ENCODE data around the gene DTHD1.

The DTHD1 gene

GRCh38 chr4:36273276-36273675, 8.1 kb upstream of the DTHD1 start:
- no peak for DNase-seq

- no peak for DNase-seq
Observed at GRCh38 chr4:36274158-36274557, 7.3 kb upstream of the DTHD1 start.

- no peak for DNase-seq
Observed at GRCh38 chr4:36277533-36277932, 3.9 kb upstream of the DTHD1 start.

- DNase-seq = no peak
Observed at GRCh38 chr4:36278789-36279188, 2.6 kb upstream of the DTHD1 start.

GRCh38 chr4:36280555-36280954, 861 bp upstream of the DTHD1 start:
- no peak for DNase-seq

GRCh38 chr4:36282503-36283030, 1.2 kb downstream of the DTHD1 start:
- DNase-seq = no peak

- no peak for DNase-seq
Observed at GRCh38 chr4:36283912-36284465, 2.6 kb downstream of the DTHD1 start.

GRCh38 chr4:36285784-36286480, 4.5 kb downstream of the DTHD1 start:
- DNase-seq = no peak

GRCh38 chr4:36286481-36286871, 5.1 kb downstream of the DTHD1 start:
- DNase-seq = no peak

GRCh38 chr4:36288731-36289426, 7.5 kb downstream of the DTHD1 start:
- no peak for DNase-seq

- no peak for DNase-seq
Observed at GRCh38 chr4:36290641-36291040, 9.2 kb downstream of the DTHD1 start.

- DNase-seq = no peak
Observed at GRCh38 chr4:36292556-36293188, 11.3 kb downstream of the DTHD1 start.

GRCh38 chr4:36301127-36301526, 19.7 kb downstream of the DTHD1 start:
- no peak for DNase-seq

- no peak for DNase-seq
Observed at GRCh38 chr4:36303426-36304137, 22.2 kb downstream of the DTHD1 start.

- DNase-seq = no peak
Observed at GRCh38 chr4:36304138-36304681, 22.8 kb downstream of the DTHD1 start.

GRCh38 chr4:36308150-36308549, 26.7 kb downstream of the DTHD1 start:
- no peak for DNase-seq

- DNase-seq = no peak
Observed at GRCh38 chr4:36310216-36310615, 28.8 kb downstream of the DTHD1 start.

GRCh38 chr4:36310793-36311192, 29.4 kb downstream of the DTHD1 start:
- DNase-seq = no peak

GRCh38 chr4:36312511-36312910, 31.1 kb downstream of the DTHD1 start:
- DNase-seq = no peak

- DNase-seq = no peak
Observed at GRCh38 chr4:36313301-36313700, 31.9 kb downstream of the DTHD1 start.

GRCh38 chr4:36313703-36314102, 32.3 kb downstream of the DTHD1 start:
- no peak for DNase-seq

- no peak for DNase-seq
Observed at GRCh38 chr4:36316607-36317006, 35.2 kb downstream of the DTHD1 start.

- no peak for DNase-seq
Observed at GRCh38 chr4:36317721-36318120, 36.3 kb downstream of the DTHD1 start.

All from NCI-H1436 (cell line).